Motor neuron (in vitro differentiated cells): ENCODE data around the gene USP53. TPM values are rescaled to one million over a fixed set of nuclear protein-coding genes. Genes with fewer than 3 reads are reported as not detected.
A peak's percentile ranks its signal among the peaks of the same experiment; 100 is the strongest.
"Not testable (repeated sequence)": the region's sequence is repeated elsewhere in the genome, so short reads cannot be mapped to it uniquely, and the experiment has no call there.

ENCODE experiments used
- ATAC-seq, 8 experiments: fragments of 200-7000 bp; cut with Tn5 transposase; replicated peaks in 6 of 8; 2 replicates each; pipeline ENCODE4 v1.8.0; 2021; ENCODE audit warnings: mild to moderate bottlenecking in 8 of 8, moderate library complexity in 8 of 8
- H3K27ac ChIP-seq, 2 donors: fragments of 250-450 bp; sonication (Bioruptor Pico); 2 replicates each; pipeline ENCODE4 v1.9.0; 2021; ENCODE audit warnings: antibody characterized with exemption in 2 of 2, mild to moderate bottlenecking in 2 of 2, moderate library complexity in 1 of 2
- H3K4me1 ChIP-seq, 2 donors: fragments of 250-450 bp; sonication (Bioruptor Pico); replicated peaks in 1 of 2; 2 replicates each; pipeline ENCODE4 v1.6.1; 2021; ENCODE audit warnings: antibody characterized with exemption in 2 of 2, mild to moderate bottlenecking in 2 of 2, moderate library complexity in 1 of 2
- H3K4me3 ChIP-seq, 5 donors: fragments of 250-450 bp; sonication (Bioruptor Pico); 2 replicates each; pipeline ENCODE4 v1.9.0; 2021; ENCODE audit warnings: antibody characterized with exemption in 5 of 5, mild to moderate bottlenecking in 5 of 5, moderate library complexity in 4 of 5
- whole genome bisulfite sequencing, 10 experiments: fragments of 450-650 bp; shearing (Covaris generic); methylation state at CpG; one replicate each; pipeline ENCODE4 v1.0.0; 2022; 5-methylcytosine and 5-hydroxymethylcytosine counted together
- in situ Hi-C, 9 experiments: fragments of 400-800 bp; cut with MboI; loops; one replicate each; pipeline ENCODE4 v1.15.0; 2021; ENCODE audit warnings: low sequenced_read_pairs in 9 of 9, low pct_unique_long_range_greater_than_20kb in 2 of 9; ENCODE audit not compliant: unreplicated experiment in 9 of 9
- total RNA-seq, 8 experiments: library from RNA; unstranded; fragments of 300-600 nt; gene quantifications; 2 replicates each; pipeline versions ENCODE4 v1.2.3 to v1.2.4, GENCODE V29; 2022

Gene USP53
- 10 to 100 TPM in 5 of 8 experiments, 1 to 10 TPM in 3; 4.4 to 21.4 (median 12.6) TPM for total RNA-seq

DNA sequence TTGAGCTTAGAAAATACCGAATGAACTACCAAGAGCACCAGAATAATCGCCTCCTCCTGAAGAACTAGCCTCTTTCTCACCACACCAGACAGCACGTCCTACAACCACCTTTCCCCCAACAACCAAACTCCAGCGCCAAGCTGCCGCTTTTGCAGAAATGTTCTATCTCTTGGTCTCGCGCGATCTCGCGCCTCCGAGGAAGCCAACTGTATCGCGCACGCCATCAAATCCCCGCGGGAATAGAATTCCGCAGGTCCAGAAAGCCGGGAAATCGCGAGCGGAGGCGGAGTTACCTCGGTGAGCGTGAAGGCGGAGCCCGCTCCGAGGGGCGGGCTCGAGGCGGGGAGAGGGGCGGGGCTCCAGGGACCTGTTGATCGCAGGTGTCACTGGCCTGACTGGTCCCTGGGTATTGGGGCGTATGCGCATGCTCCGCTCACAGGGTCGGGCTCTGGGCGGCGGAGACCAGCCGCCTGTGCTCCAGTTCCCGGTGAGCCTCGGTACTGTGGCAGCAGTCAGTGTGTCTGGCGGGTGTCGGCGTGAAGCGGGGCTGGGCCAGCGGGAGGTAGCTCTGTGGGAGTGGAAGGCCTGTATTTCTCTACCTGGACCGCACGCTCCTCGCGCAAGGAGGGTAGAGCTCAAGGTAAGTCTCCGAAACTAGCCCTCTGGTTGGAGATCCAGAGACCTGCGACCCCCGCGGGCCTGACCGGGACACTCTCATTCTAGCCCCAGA lies at the start of gene USP53:
Gene USP53, plus strand, starts transcription at position 480 of the 730 bp plus-strand sequence. CDS start 27,047 bp downstream, outside the sequence.
- Histone ChIP-seq H3K4me1 (no peaks in the 10 kb centered on the region), H3K4me3 (peak within 1 kb of the TSS; percentile 53 to 75 (median 67)), H3K27ac (peak within 1 kb of the TSS; percentile 21 to 83)
- ATAC-seq, result peak; percentile 82 to 97 (median 94)
- 0 to 2% (median 0%) methylated on average over 1 to 7 of the region's 55 CpGs; no CpG with 5 or more reads in 6 of the 10 experiments for WGBS, 10 experiments
- in situ Hi-C loops, result loop anchor here in 2 of 9 experiments (10.0 to 25.0 kb wide), 2 partner anchors 168 to 175 kb away; no protein-coding TSS in a partner anchor

DNA sequence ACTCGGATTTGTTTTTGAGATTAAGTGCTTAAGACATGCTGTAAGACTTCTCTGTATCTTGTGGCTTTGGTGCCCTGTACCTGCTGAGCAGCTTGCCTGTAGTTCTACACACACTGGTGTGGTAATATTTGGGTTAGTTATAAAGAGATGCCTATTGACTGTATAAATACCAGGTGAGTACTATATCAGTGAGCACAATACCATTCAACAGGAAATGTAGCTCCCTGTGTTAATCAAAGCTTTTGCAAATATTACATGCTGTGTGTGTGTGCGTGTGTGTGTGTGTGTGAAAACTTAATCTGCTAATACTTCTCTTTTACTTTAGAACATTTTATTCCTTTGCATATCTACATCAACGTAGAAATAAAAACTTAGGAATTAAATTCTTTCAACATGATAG lies 46.7 kb upstream of the USP53 start:
- no peak for ATAC-seq
- 21 to 100% (median 58%) methylated on average over 1 to 3 of the region's 3 CpGs for WGBS, 10 experiments
- in situ Hi-C loops, result no loop called here
- Histone ChIP-seq H3K4me1 (no peaks in the 10 kb centered on the region), H3K27ac (no peak overlapping the region), H3K4me3 (no peak overlapping the region)

DNA sequence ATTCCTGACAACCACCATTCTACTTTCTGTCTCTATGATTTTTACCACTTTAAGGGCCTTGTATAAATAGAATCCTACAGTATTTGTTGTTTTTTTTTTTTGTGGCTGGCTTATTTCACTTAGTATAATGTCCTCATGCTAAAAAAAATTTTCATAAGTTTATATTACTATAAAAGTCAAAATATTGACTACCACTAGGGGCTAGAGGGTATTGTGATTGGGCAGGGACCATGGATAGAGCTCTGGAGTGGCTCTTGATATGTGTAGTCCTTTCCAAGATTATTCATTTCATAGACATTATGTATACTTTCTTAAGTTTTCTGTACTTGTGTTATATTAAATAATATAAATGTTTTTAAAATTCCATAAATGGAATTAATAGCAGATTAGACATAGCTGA lies 42.3 kb upstream of the USP53 start:
- H3K4me3 ChIP-seq, result no peak overlapping the region
- H3K4me1 ChIP-seq, result no peaks in the 10 kb centered on the region
- in situ Hi-C loops, result no loop called here
- H3K27ac ChIP-seq, result no peak overlapping the region
- ATAC-seq, result no peak

DNA sequence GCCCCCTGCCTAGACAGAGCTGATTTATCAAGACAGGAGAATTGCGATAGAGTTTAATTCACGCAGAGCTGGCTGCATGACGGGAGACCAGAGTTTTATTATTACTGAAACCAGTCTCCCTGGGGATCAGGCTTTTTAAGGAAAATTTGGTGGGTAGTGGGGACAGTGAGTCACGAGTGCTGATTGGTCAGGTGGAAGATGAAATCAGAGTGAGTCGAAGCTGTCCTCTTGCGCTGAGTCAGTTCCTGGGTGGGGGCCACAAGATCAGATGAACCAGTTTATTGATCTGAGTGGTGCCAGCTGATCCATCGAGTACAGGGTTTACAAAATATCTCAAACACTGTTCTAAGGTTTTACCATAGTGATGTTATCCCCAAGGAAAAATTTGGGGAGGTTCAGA lies 40.3 kb upstream of the USP53 start:
- no peak overlapping the region for H3K27ac ChIP-seq
- no peak for ATAC-seq
- H3K4me1 ChIP-seq, result no peaks in the 10 kb centered on the region
- no peak overlapping the region for H3K4me3 ChIP-seq
- in situ Hi-C loops, result no loop called here
- WGBS, 10 experiments, result 75 to 100% (median 90%) methylated on average over 2 to 7 of the region's 7 CpGs; no CpG with 5 or more reads in 2 of the 10 experiments

DNA sequence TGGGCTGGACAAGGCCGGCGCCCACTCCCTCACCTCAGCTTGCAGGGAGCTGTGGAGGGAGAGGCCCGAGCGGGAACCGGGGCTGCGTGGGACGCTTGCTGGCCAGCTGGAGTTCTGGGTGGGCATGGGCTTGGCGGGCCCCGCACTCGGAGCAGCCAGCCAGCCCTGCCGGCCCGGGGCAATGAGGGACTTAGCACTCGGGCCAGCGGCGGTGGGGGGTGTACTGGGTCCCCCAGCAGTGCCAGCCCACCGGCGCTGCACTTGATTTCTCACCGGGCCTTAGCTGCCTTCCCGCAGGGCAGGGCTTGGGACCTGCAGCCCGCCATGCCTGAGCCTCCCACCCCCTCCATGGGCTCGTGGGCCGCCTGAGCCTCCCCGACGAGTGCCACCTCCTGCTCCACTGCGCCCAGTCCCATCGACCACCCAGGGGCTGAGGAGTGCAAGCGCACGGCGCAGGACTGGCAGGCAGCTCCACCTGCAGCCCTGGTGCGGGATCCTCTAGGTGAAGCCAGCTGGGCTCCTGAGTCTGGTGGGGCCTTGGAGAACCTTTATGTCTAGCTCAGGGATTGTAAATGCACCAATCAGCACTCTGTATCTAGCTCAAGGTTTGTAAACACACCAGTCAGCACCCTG lies 38.7 kb upstream of the USP53 start:
- H3K27ac ChIP-seq, H3K4me3 ChIP-seq, in situ Hi-C loops, ATAC-seq, H3K4me1 ChIP-seq: not testable (repeated sequence)
- 80 to 100% methylated on average over 1 to 2 of the region's 30 CpGs; no CpG with 5 or more reads in 8 of the 10 experiments for WGBS, 10 experiments

DNA sequence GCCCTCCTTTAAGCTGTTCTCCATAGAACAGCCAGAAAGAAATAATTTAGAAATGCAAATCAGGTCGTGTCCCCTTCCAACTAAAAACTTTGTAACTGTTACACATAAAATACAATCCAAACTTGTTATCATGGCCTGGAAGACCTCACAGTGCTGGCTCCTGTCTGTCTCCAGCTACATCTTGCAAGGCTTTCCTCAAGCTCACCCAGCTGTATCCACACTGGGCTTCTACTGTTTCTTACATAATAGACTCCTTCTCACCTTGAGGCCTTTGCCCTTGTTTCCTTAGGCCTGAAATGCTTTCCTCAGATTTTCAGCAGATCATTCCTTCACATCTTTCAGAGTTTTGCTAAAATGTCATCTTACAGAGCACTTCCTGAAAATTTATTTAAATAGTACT lies 33.5 kb upstream of the USP53 start:
- in situ Hi-C loops, result no loop called here
- H3K27ac ChIP-seq, result no peak overlapping the region
- ATAC-seq, result no peak

DNA sequence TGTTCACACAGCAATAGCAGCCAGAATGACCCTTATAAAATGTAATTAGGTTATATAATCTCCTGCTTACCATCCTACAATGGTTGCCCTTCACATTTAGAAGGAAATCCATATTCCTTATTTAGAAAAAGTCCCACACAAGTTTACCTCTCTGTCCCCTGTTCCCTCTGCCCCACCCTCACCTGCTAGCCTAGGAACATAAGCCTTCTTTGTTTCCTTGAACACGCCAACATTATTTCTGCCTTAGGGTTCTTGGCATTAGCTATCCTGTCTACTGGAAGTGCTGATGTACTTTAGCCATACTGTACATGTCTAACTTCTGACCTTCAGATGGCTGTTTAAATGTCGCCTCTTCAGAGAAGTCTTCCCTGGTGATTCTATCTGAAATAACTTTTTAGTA lies 28.4 kb upstream of the USP53 start:
- Histone ChIP-seq H3K27ac (no peak overlapping the region), H3K4me3 (no peak overlapping the region), H3K4me1 (no peaks in the 10 kb centered on the region)
- ATAC-seq, result no peak
- 75 to 100% (median 89%) methylated on average over 1 to 2 of the region's 2 CpGs for WGBS, 10 experiments
- in situ Hi-C loops, result no loop called here

More for the DNA sequence above, 33.5 kb upstream of the USP53 start:
- no peaks in the 10 kb centered on the region for H3K4me1 ChIP-seq
- H3K4me3 ChIP-seq, result no peak overlapping the region
- WGBS, 10 experiments, result 13 to 83% (median 53%) methylated on average over 1 of the region's 1 CpG; no CpG with 5 or more reads in 4 of the 10 experiments

DNA sequence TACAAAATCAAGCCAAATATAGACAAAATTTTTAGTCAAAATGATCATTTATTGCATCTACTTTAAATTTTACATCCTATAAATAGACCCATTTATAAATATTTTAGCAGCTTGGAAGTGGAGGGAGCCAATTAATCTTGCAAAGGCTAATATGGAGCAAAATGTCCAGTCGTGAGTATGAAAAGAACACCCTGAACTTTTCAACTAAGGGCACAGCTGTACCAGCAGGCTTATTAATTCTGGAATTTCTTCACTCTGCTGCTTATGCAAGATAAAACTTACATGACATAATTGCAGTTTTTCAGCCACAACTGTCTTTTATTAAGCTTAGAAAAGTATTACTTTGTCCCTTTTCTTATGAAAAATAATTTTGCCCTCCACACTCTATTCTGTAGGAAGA lies 22.9 kb upstream of the USP53 start:
- no peak overlapping the region for H3K4me3 ChIP-seq
- H3K4me1 ChIP-seq, result no peaks in the 10 kb centered on the region
- in situ Hi-C loops, result no loop called here
- H3K27ac ChIP-seq, result no peak overlapping the region
- no peak for ATAC-seq
- 0 to 100% (median 38%) methylated on average over 1 of the region's 1 CpG; no CpG with 5 or more reads in 1 of the 10 experiments for WGBS, 10 experiments

DNA sequence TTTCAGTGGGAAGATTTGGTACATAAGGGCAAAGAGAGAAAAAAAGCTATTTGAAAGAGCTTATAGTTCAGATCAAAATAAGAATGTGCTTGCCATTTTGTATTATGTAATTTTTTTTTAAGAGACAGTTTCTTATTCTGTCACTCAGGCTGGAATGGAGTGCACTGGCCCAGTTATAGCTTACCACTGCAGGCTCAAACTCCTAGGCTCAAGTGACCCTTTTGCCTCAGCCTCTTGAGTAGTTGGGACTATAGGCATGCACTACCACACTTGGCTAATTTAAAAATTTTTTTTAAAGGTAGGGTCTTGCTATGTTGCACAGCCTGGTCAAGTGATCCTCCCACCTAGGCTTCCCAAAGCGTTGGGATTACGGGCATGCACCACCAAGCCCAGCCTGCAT lies 22.2 kb upstream of the USP53 start:
- ATAC-seq, result no peak
- 59 to 100% (median 97%) methylated on average over 1 to 2 of the region's 2 CpGs; no CpG with 5 or more reads in 2 of the 10 experiments for WGBS, 10 experiments
- in situ Hi-C loops, result no loop called here
- H3K27ac ChIP-seq, result no peak overlapping the region
- H3K4me3 ChIP-seq, result no peak overlapping the region
- H3K4me1 ChIP-seq, result no peaks in the 10 kb centered on the region

DNA sequence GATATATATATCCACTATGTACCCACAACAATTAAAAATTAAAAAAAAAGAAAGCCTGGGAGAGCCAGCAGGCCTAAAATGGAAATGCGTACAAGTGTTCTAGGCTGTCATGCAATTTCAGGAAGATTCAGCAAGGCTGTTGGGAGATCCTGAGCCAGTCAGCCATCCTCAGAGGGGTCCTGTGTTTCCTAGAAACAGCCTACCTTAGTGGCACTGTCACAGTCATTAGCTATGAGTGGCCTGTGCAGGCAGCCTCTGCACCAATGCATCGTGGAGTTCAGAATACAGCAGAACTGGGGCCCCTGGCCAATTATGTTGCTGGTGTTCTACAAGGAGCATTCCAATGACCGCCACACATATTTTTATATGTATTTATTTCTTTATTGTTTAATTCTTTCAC lies 21.0 kb upstream of the USP53 start:
- WGBS, 10 experiments, result 83 to 100% (median 100%) methylated on average over 1 to 3 of the region's 3 CpGs; no CpG with 5 or more reads in 2 of the 10 experiments
- no peak for ATAC-seq
- in situ Hi-C loops, result no loop called here
- Histone ChIP-seq H3K27ac (no peak overlapping the region), H3K4me1 (no peaks in the 10 kb centered on the region), H3K4me3 (no peak overlapping the region)

DNA sequence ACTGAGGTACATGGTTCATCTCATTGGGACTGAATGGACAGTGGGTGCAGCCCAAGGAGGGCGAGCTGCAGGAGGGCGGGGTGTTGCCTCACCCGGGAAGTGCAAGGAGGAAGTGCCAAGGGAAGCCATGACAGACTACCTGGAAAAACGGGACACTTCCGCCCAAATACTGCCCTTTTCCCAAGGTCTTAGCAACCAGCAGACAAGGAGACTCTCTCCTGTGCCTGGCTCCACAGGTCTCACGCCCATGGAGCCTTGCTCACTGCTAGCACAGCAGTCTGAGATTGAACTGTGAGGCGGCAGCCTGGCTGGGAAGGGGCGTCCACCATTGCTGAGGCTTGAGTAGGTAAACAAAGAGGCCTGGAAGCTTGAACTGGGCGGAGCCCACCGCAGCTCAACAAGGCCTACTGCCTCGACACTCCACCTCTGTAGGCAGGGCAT lies 14.7 kb upstream of the USP53 start:
- Histone ChIP-seq H3K4me1 (no peaks in the 10 kb centered on the region), H3K27ac (no peak overlapping the region), H3K4me3 (no peak overlapping the region)
- in situ Hi-C loops, result no loop called here
- ATAC-seq, result no peak
- WGBS, 10 experiments, result 75 to 100% (median 84%) methylated on average over 1 to 8 of the region's 11 CpGs; no CpG with 5 or more reads in 2 of the 10 experiments

DNA sequence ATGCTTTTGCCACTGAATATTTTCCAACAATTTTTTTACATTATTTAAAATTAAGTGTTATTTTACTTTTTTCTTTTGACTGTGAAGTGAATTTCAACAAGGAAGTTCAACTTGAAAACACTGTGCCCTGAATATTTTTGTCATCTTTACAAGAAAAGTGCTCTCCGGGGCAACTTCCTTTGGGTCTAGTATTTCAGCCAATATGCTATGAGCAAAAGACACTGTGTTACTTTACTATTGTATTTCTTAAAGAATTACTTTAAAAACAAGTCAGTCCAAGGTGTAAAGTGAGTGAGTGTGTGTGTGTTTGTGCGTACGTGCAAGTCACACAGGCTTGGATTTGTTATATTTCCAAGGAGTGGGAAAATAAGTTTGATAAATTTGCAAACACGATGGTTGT lies 7.6 kb upstream of the USP53 start:
- Histone ChIP-seq H3K4me1 (no peaks in the 10 kb centered on the region), H3K4me3 (no peak overlapping the region), H3K27ac (no peak overlapping the region)
- ATAC-seq, result no peak
- in situ Hi-C loops, result loop anchor here in 1 of 9 experiments (25.0 kb wide), 1 partner anchor 168 kb away; no protein-coding TSS in a partner anchor
- WGBS, 10 experiments, result 47 to 100% (median 82%) methylated on average over 1 to 4 of the region's 4 CpGs

DNA sequence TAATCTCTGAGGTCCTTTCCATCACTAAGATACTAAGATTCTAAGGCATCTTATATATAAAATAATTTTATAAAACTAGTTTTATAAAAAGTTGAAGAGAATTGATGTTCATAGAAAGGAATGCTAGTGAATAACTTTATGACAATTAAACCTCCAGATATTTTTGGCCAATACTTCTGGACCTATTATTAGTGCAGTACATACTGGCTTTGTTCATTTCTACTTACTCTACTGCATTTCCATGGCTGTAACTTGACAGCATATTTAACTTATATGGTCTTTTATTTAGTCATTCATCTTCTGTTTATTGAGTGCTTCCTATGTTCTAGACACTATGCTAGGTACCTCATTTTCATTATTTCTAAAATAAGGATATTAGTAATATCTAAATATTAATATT lies 6.8 kb upstream of the USP53 start:
- no peak overlapping the region for H3K27ac ChIP-seq
- no peak overlapping the region for H3K4me3 ChIP-seq
- no peak for ATAC-seq
- in situ Hi-C loops, result loop anchor here in 1 of 9 experiments (25.0 kb wide), 1 partner anchor 168 kb away; no protein-coding TSS in a partner anchor
- no peaks in the 10 kb centered on the region for H3K4me1 ChIP-seq
